GM18868 (cell line): Measurements from ENCODE around the gene RCOR1.

Experiments used
- ATAC-seq: cut with Tn5 transposase; IDR thresholded peaks from one replicate; pipeline ENCODE4 v1.9.1; 2021; ENCODE audit warnings: mild to moderate bottlenecking, moderate library complexity; ENCODE audit not compliant: unreplicated experiment

Gene RCOR1

DNA sequence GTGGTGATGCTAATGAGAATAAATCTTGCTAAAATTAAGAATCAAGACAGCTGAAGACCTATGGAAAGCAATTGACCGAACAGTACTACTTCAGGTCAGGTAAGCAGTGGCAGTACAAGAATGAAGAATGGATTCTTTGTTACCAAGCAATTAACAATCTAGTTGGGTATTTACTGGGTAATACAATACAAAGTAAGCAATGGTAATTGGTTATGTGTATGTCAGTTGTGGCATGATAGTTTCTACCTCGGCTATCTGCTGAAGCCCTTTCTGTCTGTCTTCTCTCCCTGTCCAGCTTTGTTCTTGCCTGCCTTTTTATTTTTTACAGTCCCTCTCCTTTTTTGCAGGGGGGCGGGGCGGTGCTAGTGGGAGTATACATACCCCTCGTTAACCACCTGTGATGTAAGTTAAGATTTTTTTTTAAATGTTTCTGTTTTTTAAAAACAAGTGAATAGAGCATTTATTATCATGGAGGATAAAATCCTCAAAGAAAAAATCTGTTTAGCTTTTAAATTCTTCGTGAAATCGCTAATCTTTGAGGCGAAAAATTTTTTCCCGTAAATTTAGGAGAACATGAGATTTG, 75.9 kb downstream of the RCOR1 start:
- ATAC-seq, result no peak

DNA sequence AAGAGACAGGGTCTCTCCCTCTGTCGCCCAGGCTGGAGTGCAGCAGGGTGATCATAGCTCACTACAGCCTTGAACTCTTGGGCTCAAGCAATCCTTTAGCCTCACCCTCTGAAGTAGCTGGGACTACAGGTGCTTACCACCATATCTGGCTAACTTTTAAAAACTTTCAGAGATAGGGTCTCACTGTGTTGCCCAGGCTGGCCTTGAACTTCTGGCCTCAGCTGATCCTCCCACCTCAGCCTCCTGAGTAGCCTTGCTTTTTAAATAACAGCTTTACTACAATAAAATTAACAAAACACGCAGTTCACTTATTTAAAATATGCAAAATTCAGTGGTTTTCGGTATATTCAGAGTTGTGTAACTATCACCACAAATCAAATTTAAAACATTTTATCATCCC, 79.0 kb downstream of the RCOR1 start:
- no peak for ATAC-seq

DNA sequence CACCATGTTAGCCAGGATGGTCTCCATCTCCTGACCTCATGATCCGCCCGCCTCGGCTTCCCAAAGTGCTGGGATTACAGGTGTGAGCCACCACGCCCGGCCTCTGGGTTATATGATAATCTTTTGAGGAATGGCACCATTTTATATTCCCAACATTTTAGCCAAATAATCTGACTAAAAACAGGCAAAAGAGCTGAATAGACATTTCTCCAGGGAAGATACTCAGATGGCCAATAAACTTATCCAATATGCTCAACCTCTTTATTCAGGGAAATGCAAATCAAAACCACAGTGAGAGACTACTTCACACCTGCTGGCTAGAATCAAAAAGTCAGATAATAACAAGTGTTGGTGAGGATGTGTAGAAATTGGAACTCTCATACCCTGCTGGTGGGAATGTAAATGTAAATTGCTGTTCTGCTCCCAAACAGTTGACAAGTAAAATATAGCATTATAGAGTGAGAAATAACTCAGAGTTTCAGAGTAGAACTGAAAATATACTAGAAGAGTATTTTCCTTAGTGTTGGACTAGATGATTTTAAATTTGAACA, 80.0 kb downstream of the RCOR1 start:
- no peak for ATAC-seq

DNA sequence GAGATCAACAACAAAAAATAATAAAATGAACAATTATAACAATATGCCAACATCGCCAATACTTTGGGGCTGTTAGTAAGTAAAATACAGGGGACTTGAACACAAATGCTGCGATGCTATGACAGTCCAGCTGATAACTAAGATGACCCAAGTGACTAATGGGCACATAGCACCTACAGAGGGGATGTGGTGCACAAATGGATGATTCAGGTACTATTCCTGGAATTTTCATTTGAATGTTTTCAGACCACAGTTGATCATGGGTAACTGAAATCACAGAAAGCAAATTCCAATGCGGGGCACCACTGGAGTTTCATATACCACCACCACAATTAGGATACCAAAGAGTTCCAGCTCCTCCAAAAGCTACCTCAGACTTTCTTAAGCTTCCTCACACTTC, 82.9 kb downstream of the RCOR1 start:
- ATAC-seq, result no peak

DNA sequence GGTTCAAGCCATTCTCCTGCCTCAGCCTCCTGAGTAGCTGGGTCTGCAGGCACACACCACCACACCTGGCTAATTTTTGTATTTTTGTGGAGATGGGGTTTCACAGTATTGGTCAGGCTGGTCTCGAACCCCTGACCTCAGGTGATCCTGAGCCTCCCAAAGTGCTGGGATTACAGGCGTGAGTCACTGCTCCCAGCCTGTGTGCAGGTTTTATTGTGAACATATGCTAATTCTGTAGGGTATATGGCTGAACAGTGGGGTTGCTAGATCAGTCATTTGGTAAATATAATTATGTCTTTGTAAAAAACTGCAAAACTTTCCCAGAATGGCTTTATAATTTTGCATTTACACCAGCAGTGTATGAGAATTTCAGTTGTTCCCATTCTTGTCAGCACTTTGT, 85.9 kb downstream of the RCOR1 start:
- ATAC-seq, result no peak

DNA sequence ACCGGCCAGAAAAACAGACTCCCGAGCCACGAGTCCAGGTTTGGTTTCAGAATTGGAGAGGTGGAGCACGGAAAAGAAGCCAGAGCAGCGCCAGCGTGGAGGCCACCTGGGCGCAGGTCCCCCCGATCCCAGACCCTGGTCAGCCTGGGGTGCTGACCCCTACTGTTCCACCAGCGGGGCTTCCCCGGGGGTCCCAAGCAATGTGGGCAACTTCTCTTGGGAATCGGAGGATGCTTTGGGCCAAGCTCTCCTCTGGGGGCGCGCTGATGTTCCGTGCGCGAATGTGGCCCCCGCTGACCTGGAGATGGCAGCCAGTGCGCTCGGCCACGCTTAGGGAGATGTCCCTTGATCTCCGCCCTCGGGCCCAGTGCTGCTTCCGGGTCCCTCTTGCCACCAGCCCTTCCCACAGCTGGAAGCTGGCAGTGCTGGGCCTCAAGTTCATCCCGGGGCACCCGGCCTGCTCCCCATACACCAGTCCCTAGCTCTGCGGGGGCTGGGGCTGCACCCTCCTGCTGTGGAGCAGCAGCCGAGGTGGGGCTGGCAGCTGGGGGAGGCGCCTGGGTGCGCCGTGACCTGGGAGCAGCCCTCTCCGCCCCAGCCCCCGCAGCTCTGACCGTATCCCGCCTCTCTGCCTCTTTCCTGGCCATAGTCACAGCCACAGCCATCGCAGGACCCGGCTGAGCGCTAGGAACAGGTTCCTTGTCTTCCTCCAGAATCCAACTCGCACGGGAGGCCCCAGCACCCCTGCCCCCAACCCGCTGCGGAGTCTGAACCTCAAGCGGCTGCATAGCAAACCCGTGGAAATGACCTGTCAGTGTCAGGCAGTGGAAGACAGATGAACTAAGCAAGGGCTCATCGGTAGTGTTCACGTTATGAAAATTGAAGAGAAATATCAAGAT, 91.2 kb downstream of the RCOR1 start:
- ATAC-seq, result no peak

DNA sequence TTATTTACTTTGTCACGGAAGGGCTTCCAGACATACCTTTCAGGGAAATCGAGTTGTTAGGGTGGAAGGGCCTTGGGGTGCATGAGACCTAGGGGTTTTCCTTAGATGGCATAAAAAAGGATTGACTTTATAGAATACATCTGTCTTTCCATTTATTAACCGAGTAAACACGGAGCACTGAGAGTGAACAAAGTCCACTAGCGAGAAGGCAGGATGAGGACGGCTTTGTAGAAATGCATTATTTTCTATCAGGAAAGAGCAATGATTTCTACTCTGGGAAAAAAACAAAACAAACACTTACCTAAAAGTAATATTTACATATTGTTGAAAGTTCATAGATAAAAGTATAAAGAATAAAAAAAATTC, 91.8 kb downstream of the RCOR1 start:
- ATAC-seq, result no peak

DNA sequence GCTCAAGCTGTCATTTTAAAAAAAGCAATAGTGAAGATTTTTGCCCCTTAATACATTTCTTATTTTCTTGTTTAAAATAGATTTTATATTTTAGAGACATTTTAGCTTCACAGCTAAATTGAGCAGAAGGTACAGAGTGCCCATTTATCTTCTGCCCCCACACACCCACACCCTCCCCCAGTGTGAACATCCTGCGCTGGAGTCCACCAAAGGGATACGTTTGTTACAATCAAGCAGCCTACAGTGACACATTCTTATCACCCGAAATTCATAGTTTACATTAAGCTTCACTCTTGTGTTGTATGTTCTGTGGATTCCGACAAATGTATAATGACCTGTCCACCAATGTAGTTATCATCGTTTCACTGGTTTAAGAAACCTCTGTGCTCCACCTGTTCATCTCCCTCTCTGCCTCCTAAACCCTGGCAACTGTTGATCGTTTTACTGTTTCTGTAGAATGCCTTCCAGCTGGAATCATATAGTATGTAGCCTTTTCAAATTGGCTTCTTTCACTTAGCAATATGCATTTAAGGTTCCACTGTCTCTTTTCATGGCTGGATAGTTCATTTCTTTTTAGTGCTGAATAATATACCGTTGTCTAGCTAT, 93.8 kb downstream of the RCOR1 start:
- no peak for ATAC-seq

DNA sequence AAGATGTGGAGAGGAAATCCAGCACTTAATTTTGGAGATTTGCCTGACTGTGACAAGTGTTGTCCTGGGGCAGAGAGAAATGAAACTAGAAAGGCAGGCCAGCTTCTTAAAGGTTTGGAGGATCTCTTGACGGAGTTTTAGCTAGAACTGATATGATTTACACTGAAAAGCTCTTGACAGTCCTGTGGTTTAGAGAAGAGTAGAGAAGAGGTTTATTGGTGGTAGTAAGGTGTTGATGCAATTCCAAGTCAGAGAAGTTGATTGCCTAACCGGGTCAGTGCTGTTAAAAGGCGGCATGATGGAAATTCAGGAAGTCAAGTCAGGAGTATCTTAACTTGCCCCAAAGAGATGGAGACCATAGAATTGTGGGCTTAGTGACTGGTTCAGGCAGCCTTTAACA, 95.8 kb downstream of the RCOR1 start:
- ATAC-seq, result no peak

DNA sequence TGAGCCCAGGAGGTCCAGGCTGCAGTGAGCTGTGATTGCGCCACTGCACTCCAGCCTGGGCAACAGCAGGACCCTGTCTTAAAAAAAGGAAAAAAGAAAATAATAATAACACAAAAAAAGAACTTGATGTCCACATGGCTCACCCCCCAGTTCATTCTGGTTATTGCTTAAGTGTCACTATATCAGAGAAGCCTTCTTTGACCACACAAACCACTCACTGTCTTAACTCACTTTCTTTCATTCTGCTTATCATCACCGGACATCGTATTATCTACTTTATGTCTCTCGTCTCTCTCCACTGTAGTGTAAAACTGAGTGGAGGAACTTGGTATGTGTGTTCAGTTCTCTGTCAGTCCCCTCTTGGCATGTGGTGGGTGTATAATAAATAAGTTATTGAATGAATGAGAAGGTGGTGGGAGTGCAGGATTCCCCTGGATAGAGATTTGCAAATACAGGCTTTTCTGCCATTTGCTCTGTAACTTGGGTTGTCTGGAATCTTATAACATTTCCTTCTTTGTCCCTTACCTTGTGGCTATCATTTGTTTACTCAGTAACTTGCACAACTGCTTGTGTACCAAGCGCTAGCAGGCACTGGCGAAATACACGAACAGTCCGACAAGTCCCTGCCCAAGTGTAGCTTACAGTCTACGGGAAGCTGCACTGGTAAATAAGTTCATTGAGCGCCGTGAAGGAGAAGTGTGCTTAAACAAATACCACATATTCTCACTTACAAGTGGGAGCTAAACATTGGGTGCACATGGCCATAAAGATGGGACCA, 98.2 kb downstream of the RCOR1 start:
- no peak for ATAC-seq

DNA sequence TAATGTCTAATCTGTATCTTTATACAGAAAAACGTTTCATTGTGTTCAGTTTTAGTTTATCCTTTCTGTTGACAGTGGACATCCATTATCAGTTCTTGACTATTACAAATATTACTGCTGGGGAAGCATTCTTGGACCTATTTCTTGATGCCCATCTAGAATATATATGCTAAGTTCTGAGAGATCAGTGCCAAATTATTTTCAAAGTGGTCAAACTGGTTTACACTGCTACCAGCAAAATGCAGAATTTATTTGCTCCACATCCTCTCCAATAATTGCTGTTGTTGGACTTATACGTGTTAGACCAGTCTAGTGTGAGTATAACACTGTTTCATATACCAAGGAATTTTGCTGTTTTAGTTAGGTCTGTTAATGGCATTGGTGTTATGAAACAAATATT, 99.3 kb downstream of the RCOR1 start:
- no peak for ATAC-seq

DNA sequence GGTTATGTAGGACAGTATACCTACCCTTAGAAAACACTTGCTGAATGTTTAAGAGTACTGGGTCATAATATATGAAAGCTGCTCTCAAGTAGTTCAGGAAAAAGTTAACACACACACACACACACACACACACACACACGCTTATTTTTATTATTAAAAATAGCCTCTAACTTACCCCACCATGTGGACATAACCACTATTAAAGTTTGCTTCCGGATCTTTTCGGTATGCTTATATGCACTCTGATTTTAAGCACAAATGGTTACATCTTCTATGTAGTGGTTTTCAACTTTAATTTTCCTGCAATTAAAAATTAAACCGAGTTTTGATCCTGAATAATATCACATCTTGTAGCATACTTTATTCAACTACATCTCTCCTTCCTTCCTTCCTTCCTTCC, 99.9 kb downstream of the RCOR1 start:
- no peak for ATAC-seq

DNA sequence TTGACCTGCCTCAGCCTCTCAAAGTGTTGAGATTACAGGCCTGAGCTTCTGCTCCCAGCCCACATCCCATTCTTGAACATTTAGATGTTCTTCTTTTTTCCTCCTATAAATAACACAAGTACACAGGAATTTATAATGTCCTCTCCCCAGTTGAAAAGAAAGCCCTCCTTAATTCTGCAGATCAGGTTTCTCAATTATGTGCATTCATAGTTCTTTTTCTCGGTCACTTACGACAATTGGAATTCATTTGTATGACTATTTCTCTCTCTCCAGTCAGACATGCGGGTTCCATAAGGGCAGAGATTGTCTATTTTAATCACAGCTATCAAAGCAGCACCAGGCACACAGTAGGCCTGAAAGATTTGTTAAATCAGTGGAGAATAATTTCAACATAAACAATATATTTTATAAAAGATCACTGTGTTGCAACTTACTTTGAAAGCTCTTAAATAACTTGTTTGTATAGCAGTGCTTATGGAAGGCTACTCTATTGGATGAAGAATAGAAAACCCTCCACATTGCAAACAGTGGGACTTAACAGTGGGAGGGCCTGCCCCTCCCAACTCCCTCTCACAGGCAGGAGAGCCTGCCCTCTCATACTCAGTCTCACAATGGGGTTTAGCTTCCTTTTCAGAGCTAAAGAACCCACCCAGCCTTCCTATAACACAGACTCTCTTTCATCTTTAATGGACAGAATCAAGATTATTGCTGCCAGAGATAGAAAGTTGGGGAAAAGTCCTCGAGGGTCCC, 100.7 kb downstream of the RCOR1 start:
- ATAC-seq, result no peak

DNA sequence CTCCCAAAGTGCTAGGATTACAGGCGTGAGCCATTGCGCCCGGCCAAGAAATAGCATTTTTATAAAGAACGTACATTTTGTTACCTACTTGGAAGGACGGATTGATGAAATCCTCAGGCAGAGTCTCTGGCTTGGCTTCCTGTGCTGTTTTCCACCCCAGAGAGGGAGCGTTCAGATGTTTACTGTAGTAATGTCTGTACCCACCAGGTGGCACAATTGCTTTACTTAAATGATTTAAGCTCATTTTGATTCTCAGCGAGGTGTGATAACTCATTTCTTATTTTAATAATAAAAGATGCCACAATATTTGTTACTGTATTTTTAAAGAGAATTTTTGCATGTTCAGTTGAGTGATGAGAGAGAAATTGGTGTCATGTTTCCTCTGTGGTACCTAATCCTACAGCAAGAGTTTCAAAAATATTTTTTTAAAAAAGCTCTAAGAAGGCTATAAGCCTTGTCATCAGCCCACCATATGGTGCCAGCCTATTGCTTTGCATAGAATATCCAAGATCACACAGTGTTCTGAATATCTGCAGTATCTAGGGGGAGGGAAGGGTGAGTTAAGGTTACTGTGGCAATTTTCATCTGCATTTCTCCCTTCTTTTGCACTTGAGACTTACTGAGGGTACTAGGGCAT, 102.2 kb downstream of the RCOR1 start:
- no peak for ATAC-seq

DNA sequence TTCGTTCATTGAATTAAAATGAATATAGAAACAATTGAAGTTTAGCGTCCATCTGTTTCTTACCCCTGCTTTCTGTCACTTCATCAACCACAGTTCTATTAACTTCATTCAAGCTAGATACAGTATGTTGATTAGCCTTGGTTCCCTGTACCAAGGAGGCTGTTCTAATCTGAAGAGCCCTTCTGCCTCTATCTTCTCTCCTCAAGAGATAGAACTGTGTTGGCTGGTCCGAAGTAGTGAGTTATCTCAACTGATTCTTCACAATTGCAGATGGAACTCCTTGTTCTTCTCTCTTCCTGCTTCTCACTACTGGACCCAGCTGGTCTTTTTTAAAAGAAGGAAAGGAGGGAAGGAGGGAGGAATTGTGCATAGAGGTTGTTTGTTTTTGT, 102.7 kb downstream of the RCOR1 start:
- ATAC-seq, result no peak

DNA sequence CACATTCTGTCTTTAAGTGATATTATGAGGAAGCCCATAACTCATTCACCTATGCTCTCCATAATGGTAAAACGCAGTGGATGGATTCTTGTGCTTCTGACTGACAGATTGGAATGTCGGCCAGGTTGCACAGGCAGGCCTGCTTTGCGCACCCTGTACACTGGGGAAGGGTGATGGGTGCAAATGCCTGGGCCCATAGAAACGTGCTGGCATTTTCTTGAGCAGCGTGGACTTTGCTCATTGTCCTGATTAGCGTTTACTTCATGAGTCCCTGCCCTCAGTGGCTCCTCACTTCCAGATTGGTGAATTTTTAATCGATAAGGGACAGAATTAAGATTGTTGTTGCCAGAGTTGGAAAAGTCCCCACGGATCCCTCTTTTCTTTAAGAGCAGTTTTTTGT, 103.9 kb downstream of the RCOR1 start:
- no peak for ATAC-seq

DNA sequence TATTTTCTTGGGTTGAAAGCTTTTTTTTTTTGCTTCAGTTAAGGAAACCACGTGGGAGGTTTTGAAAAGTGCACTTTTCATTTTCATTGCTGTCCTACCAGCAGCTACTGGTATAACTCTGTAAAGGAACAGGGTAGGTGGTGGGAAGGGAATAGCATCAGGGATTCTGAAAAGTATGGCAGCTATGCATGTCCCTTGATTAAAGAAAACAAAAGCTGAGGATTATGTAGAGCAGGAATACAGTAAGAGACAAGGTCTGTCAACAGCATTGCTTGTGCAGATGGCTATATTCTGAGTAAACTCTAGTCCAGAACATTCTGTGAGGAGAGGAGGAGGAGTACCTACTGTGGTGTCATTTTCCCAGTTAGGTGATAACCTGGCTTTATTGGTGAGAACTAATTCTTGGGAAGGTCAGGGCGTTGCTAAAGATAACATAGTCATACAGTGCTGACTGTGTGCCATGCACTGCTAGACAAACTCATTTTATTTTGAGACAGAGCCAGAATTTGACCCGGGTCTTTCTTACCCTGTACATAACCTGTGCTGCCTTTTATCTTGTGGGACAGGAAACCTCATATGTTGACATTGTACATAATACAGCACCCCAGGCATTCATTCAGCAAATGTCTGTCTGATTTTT, 104.5 kb downstream of the RCOR1 start:
- ATAC-seq, result no peak

DNA sequence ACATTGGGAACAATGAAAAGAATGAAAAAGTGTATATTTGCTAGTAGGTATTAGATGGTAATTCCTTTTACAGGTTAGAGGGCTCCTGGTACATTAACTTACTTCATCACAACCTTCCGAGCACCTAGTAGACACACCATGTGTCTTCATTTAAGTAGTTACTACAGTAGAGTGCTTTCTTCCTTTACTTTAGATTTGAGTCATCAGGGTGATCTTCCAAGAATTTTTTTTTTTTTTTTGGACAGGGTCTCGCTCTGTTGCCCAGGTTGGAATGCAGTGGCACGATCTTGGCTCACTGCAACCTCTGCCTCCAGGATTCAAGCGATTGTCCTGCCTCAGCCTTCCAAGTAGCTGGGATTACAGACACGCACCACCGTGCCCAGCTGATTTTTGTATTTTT, 105.1 kb downstream of the RCOR1 start:
- no peak for ATAC-seq

DNA sequence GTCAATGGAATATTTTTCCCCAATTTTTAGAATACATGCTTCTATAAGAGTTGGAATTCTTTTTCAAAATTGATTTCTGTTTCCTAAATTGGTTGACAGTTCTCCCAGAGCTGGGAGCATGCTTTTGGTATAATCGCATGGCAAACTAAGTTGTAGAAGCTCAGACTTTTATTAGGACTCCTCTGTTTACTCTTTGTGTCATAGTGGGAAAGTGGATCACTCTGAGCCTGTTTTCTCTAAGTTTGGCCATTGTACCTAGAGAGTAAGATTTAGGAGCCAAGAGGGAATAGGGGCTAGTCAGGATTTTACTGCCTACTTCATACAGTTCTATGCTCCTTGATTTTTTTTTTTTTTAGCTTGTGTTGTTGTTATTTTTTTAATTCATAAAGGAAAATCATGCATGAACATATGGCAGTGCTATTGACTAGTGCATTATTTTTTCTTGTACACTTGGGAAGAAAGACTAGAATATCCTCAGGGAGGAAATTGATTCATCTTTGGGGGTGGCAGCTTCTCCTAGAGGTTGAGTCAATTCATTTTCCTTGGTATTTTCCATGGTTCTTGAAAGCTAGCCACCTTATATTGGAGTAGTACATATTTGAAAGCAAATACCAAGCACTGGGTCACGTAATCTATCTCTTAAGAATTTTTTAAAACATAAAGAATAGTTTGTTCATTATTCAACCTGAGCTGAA, 107.1 kb downstream of the RCOR1 start:
- no peak for ATAC-seq
